Measurements from ENCODE around the gene TRMT10C.
"Not testable (repeated sequence)": the region's sequence is repeated elsewhere in the genome, so short reads cannot be mapped to it uniquely, and the experiment has no call there.

GRCh38 chr3:101613014-101613413 is 51.3 kb downstream of the TRMT10C start:
- TF ChIP-seq, protein P1, sequence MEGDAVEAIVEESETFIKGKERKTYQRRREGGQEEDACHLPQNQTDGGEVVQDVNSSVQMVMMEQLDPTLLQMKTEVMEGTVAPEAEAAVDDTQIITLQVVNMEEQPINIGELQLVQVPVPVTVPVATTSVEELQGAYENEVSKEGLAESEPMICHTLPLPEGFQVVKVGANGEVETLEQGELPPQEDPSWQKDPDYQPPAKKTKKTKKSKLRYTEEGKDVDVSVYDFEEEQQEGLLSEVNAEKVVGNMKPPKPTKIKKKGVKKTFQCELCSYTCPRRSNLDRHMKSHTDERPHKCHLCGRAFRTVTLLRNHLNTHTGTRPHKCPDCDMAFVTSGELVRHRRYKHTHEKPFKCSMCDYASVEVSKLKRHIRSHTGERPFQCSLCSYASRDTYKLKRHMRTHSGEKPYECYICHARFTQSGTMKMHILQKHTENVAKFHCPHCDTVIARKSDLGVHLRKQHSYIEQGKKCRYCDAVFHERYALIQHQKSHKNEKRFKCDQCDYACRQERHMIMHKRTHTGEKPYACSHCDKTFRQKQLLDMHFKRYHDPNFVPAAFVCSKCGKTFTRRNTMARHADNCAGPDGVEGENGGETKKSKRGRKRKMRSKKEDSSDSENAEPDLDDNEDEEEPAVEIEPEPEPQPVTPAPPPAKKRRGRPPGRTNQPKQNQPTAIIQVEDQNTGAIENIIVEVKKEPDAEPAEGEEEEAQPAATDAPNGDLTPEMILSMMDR (conservative IDR thresholded peaks at IDR 0.05 in 1 of 2, IDR thresholded peaks at IDR 0.05 in 1 of 2; ENCODE audit: low read depth in 1 of 2, low read length in 2 of 2), result not testable (repeated sequence)
- TF ChIP-seq EZH2 (IDR thresholded peaks at IDR 0.05; ENCODE audit: low read length, missing control alignments), result not testable (repeated sequence)

Measured in fibroblast of lung (primary cell).